NCI-H1417 treated with DMSO at 0.1 percent for 48 hours (cell line): ENCODE measurements around the gene POU5F2.

Experiments used
- DNase-seq: peaks from one replicate; lab custom pipeline; 2025; lab: John Stamatoyannopoulos, UW

The POU5F2 gene, protein sequence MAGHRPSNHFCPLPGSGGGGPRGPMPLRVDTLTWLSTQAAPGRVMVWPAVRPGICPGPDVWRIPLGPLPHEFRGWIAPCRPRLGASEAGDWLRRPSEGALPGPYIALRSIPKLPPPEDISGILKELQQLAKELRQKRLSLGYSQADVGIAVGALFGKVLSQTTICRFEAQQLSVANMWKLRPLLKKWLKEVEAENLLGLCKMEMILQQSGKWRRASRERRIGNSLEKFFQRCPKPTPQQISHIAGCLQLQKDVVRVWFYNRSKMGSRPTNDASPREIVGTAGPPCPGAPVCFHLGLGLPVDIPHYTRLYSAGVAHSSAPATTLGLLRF

DNA sequence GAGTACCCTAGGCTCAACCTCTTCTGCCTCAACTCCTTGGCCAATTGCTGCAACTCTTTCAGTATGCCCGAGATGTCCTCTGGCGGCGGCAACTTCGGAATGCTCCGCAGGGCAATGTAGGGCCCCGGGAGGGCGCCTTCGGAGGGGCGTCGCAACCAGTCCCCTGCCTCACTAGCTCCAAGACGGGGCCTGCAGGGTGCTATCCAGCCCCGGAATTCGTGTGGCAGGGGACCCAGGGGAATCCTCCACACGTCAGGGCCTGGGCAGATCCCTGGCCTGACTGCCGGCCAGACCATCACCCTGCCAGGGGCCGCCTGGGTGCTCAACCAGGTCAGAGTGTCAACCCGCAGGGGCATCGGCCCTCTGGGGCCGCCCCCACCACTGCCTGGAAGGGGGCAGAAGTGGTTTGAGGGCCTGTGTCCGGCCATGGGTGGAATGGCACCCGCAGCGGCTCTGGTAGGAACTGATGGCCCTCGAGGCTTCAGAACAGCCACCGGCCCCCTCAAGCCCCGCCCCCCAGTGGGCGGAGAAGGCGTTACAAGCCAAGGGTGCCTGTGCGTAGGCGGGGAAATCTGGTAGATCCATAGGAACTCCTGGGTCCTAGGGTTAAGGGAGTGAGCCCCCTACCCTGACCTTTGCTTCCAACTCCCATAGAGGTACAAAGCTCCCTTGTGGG, at the start of gene POU5F2:
Gene POU5F2, minus strand, starts transcription at position 465 of the 676 bp plus-strand sequence. Its CDS starts 37 bp downstream, at position 428.
- DNase-seq, result no peak

DNA sequence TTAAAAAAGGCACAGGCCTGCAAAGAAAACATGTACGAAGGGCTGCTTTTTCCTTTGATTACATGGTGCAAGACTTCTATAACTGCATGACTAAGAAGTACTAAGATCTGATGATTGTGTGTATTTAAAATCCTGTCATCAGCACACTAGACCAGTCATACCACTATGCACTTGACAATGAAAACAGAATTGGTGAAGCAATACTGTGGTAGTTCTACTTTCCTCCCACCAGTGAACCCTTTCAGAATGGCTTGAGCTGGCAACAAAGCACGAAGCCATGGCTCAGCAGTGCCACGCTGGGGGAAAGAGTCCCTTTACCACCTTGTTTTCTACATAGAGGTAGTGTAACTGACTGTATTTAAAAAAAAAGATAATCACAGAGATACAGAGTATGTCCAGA, 49.0 kb upstream of the POU5F2 start:
- no peak for DNase-seq

GRCh38 chr5:93789173-93790067, 48.0 kb upstream of the POU5F2 start:
- DNase-seq, result no peak

GRCh38 chr5:93787598-93787997, 46.2 kb upstream of the POU5F2 start:
- no peak for DNase-seq

- no peak for DNase-seq
These were observed 44.1 kb upstream of the POU5F2 start for GRCh38 chr5:93785475-93785874.

DNA sequence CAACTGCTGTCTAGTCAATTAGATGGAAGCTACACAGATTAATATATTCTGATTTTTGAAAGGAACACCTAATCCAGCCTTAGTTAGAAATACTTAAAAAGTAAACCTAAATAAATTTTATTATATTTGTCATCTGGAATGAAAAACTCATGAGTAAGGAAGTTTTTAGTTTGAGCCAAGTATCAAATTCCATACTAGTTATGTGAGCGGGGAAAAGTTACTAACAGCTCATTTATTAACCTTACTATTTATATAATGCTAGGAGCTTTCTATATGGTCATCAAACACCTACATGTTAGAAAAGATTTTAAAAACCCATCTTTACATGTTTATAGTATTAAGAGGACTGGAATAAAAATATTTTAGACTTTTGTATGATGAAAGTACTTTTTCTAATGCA, 41.6 kb upstream of the POU5F2 start:
- no peak for DNase-seq

GRCh38 chr5:93777620-93778019, 36.2 kb upstream of the POU5F2 start:
- DNase-seq, result no peak

GRCh38 chr5:93756372-93756771, 15.0 kb upstream of the POU5F2 start:
- DNase-seq, result no peak

GRCh38 chr5:93755716-93756115, 14.3 kb upstream of the POU5F2 start:
- DNase-seq, result no peak

DNA sequence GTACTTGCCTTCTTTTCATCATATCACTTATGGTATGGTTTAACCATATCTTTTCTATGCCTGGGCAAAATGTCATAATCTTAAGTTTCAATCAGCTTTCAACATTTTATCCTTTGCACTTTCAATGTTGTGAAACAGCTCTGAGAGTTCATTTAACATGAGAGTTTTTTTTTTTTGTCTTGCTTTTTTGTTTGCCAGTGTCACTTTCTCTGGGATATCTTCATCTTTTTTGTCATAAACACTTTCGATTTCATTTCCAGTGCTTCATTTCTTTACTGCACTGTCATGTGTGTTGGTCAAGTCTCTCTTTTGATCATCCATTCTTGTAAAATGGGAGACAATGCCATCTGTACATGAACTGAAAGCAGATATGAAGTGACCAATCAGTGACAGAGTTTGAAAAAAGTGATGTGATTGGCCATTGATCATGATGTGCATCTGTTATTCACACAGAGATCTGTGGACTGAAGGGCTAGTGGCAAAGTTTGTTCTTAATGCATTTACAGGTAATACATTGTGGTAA, 7.5 kb upstream of the POU5F2 start:
- DNase-seq, result no peak

DNA sequence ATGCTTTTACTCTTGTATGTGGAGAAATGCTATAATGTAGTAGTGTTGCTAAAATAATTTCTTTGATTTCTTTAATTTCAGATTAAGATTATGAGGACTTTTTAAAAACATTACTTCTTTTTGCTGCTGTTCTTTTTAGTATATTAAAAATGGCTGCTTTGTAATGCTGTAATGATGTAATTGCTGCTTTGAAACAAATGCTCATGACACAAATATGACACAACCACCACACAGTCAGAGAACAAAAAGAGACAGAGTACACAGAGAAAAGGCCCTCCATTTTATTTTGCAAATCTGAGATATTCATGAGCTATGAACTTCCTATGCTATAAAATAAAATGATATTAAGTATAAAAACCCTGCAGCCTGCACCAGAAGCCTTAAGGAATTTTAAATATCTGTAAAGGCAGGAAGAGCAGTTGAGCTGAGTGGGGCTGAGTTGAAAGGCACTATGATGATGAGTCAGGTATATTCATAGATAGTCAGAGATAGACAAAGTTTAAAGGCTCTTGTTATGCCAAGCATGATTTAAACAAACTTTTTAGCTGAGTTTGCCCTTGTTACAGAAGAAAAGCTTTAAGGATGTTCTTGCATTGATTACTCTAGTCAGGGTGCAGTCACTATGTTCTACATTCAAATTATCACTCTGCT, 5.1 kb upstream of the POU5F2 start:
- DNase-seq, result no peak

- no peak for DNase-seq
These were observed 5.1 kb downstream of the POU5F2 start for GRCh38 chr5:93736284-93736683.

DNA sequence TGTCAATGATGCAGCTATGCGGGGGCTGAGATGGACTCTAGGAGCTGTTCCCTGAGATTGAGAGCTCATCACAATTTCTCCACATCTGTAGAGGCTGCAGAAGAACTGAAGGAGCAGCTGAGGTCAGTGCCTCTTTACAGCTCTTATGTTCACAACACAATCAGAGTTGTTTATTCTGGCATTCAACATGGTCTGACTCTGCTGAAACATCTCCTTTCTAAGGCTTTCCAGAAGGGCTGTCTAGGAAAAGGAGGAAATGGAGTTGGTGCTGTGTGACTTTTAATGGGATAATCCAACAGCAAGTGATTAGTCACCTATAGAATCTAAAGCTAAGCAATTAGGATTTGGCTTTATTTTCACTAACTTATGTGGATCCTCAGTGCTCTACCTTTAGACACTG, 6.0 kb downstream of the POU5F2 start:
- no peak for DNase-seq

DNA sequence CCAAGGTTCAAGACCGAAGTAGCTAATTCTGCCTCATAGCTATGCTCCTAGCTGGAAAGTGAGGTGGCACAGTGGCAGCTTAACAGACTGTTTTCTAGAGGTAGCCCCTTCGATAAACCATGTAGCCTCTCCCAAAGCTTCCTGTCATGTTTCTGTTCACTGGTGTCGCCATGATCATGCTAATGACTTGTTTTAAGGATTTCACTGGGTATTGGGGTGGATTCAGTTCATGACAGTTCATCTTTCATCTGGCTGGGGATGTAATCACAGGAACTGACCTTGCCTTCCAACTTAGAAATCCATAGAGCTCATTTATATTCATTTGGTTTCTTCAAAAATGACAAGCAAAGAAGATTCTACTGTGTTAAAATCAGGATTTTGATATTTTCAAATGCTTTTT, 9.4 kb downstream of the POU5F2 start:
- DNase-seq, result no peak

DNA sequence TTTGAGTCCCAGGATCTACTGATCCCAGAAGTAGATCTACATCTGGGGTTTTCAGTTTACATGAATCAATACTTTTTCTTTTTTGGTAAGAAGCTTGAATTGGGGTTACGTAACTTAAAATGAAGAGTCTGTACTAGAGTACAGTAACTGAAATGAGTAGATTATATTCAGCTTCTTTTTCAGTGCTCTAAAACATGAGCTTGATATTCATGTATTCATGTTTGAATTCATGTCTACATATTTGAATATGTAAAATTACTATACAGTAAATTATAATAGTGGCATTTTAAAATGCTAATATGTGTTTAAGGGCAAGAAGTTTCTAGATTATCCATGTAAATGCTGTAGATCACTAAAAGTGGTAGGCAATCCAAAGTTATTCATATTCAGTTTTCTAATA, 14.8 kb downstream of the POU5F2 start:
- DNase-seq, result no peak

- no peak for DNase-seq
These were observed 16.6 kb downstream of the POU5F2 start for GRCh38 chr5:93724791-93725190.

GRCh38 chr5:93723681-93724080, 17.7 kb downstream of the POU5F2 start:
- no peak for DNase-seq

DNA sequence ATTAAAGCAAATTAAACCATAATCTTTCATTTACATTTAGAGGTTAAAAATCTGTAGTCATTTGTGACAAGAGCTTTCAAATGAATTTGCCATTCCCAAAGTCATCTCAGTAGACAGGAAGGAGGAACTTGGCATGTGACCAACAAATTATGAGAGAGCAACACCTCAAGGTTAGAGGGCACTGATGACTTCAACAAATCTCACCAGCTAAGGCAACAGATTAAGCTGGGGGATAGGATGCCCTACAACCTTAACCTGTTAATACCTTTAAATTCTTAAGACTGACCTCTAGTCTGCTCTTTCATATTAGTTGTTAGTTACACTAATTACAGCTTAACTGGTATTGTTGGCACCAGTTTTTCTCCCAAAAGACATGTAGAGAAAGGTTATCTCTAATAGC, 18.4 kb downstream of the POU5F2 start:
- no peak for DNase-seq

DNA sequence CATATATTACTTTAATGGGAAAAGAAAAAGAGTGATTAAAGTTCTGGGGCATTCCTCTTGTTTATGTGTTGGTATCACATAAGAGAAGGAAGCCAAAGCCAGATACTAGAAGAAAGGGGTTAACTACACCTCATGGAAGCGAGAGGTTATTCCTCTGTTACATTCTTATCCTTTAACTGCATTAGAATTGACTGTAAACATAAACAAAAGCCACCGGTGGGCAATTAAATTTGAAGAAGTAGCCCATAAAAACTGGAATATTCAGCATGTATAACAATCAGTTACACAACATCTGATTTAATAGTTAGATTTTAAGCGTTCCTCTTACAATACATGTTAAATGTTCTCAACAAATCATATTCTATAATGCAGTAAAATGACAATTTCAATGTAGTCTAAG, 18.8 kb downstream of the POU5F2 start:
- no peak for DNase-seq

- no peak for DNase-seq
These were observed 19.9 kb downstream of the POU5F2 start for GRCh38 chr5:93721511-93721910.

DNA sequence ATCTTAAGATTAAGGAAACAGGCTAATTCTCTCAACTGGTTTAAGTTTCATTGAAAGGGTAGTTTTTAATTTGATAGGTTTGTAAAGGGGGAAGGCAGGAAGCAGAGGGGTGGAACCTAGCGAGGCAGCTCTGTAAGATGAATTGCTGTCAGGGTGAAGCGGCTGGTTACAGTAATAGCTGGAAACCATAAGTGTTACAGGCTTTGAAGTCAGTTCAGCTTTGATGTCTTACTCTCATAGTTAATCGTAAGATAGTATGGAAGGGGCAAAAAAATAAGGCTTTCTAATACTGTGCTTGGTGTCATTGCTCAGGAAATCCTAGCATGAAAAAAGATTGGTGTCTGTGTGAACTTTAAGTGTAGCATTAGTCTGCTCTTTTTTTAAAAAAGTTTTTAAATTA, 20.3 kb downstream of the POU5F2 start:
- DNase-seq, result no peak

- DNase-seq, result no peak
These were observed 24.2 kb downstream of the POU5F2 start for GRCh38 chr5:93717162-93717561.
